OCI-LY3 (cell line): ENCODE results near the gene PPM1N.

Source experiments
- EZH2phosphoT487 ChIP-seq: fragments of 200-600 bp; shearing (Covaris generic); IDR thresholded peaks from 2 replicates; pipeline ENCODE4 v1.6.1; 2018; ENCODE audit warnings: antibody characterized with exemption, mixed run types, low read depth
- TF ChIP-seq, protein P1 (sequence below): fragments of 200-600, 300-600 bp; sonication (generic); IDR thresholded peaks from 2 replicates; pipeline ENCODE4 v1.5.1; 2014; ENCODE audit warnings: antibody characterized with exemption, low read length, low read depth

DNA sequence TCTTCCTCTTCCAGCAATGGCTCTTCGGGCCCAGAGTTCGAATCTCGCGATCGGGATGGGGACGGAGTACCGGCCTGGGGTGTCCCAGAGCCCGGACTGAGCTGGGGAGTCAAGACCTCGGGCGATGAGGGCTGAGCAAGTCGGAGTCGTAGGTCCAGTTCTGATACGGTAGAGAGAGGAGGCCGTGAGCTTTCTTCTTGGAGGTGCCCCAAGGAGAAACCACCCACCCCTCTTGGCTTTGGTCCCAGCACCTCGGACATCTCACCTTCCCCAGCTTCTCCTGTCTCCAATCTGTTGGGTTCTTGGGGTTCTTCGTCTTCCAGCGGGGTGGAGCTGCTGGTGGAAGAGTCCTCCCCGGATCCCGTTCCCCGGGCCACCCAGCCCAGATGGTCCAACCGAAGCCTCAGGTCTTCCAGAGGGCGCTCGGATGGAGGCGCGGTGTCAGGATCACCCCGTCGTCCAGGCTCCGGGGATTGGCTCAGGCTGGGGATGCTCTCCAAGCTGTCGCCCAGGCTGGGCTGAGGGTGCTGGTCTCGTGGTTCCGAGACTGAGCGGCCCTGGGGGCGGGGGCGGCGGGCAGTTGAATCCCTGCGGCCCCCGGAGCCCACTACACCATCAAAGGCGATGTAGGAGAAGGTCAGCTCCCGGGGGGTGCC, 3.9 kb upstream of the PPM1N start:
- TF ChIP-seq, protein P1, sequence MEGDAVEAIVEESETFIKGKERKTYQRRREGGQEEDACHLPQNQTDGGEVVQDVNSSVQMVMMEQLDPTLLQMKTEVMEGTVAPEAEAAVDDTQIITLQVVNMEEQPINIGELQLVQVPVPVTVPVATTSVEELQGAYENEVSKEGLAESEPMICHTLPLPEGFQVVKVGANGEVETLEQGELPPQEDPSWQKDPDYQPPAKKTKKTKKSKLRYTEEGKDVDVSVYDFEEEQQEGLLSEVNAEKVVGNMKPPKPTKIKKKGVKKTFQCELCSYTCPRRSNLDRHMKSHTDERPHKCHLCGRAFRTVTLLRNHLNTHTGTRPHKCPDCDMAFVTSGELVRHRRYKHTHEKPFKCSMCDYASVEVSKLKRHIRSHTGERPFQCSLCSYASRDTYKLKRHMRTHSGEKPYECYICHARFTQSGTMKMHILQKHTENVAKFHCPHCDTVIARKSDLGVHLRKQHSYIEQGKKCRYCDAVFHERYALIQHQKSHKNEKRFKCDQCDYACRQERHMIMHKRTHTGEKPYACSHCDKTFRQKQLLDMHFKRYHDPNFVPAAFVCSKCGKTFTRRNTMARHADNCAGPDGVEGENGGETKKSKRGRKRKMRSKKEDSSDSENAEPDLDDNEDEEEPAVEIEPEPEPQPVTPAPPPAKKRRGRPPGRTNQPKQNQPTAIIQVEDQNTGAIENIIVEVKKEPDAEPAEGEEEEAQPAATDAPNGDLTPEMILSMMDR, result no peak
- no peak for TF ChIP-seq EZH2phosphoT487
